HL-60/S4 treated with retinoic acid at 250 ng/mL for 4 days and 3 days (cell line): ENCODE measurements around the gene KCTD15.

ENCODE experiments used
- in situ Hi-C: fragments of 300-500 bp; cut with MboI; formaldehyde crosslinking; loops from 2 replicates; pipeline ENCODE4 v1.7.0; 2022; ENCODE audit warnings: low sequenced_read_pairs

Gene KCTD15

GRCh38 chr19:33789344-33789743, 7.3 kb upstream of the KCTD15 start:
- in situ Hi-C loops, result loop anchor here (10.0 kb wide), 2 partner anchors 205 to 305 kb away; no protein-coding TSS in a partner anchor

GRCh38 chr19:33794683-33795369, 1.8 kb upstream of the KCTD15 start:
- in situ Hi-C loops, result no loop called here

- in situ Hi-C loops, result no loop called here
These were observed 1.1 kb upstream of the KCTD15 start for GRCh38 chr19:33795370-33796163.

- in situ Hi-C loops, result no loop called here
These were observed 1.4 kb downstream of the KCTD15 start for GRCh38 chr19:33797802-33798671.

GRCh38 chr19:33798681-33799111, 2.0 kb downstream of the KCTD15 start:
- in situ Hi-C loops, result no loop called here

- in situ Hi-C loops, result no loop called here
These were observed 2.8 kb downstream of the KCTD15 start for GRCh38 chr19:33799476-33799875.

GRCh38 chr19:33800012-33800680, 3.5 kb downstream of the KCTD15 start:
- in situ Hi-C loops, result no loop called here

- in situ Hi-C loops, result no loop called here
These were observed 4.7 kb downstream of the KCTD15 start for GRCh38 chr19:33801411-33801810.

- in situ Hi-C loops, result no loop called here
These were observed 5.3 kb downstream of the KCTD15 start for GRCh38 chr19:33802001-33802400.

- in situ Hi-C loops, result no loop called here
These were observed 6.1 kb downstream of the KCTD15 start for GRCh38 chr19:33802801-33803200.

- in situ Hi-C loops, result no loop called here
These were observed 6.7 kb downstream of the KCTD15 start for GRCh38 chr19:33803383-33803782.

- in situ Hi-C loops, result no loop called here
These were observed 7.5 kb downstream of the KCTD15 start for GRCh38 chr19:33804021-33804799.

- in situ Hi-C loops, result no loop called here
These were observed 8.6 kb downstream of the KCTD15 start for GRCh38 chr19:33805313-33805712.

GRCh38 chr19:33805840-33806433, 9.3 kb downstream of the KCTD15 start:
- in situ Hi-C loops, result no loop called here

GRCh38 chr19:33806434-33806881, 9.8 kb downstream of the KCTD15 start:
- in situ Hi-C loops, result no loop called here

- in situ Hi-C loops, result no loop called here
These were observed 11.7 kb downstream of the KCTD15 start for GRCh38 chr19:33808399-33808798.

GRCh38 chr19:33809960-33810359, 13.3 kb downstream of the KCTD15 start:
- in situ Hi-C loops, result no loop called here

- in situ Hi-C loops, result no loop called here
These were observed 14.2 kb downstream of the KCTD15 start for GRCh38 chr19:33810821-33811220.

GRCh38 chr19:33811246-33811645, 14.6 kb downstream of the KCTD15 start:
- in situ Hi-C loops, result no loop called here
